Body of pancreas (tissue), 4 donors: Measurements from ENCODE around the gene KIF25. TPM values are rescaled to one million over a fixed set of nuclear protein-coding genes. Genes with fewer than 3 reads are reported as not detected.

Experiments used
- ATAC-seq: fragments of 150-250 bp; one replicate; pipeline ENCODE4 v1.9.1; 2016
- DNase-seq, 4 donors: peaks; one replicate each; pipeline ENCODE4 v3.0.0-alpha.2; 2019
- H3K27ac ChIP-seq, 4 donors: fragments of 200-600 bp; sonication (generic); 1 replicate in 3 of 4; 2 replicates in 1 of 4; pipeline versions ENCODE4 v1.5.1 to v1.6.1; 2016 to 2019; ENCODE audit warnings: mild to moderate bottlenecking in 1 of 4, mixed read lengths in 1 of 4, moderate library complexity in 1 of 4
- H3K27me3 ChIP-seq, 2 donors: fragments of 200-600 bp; sonication (generic); one replicate each; pipeline ENCODE4 v1.6.0; 2016; ENCODE audit warnings: mild to moderate bottlenecking in 1 of 2
- H3K36me3 ChIP-seq, 2 donors: fragments of 200-600 bp; sonication (generic); replicated peaks in 1 of 2; 2 replicates each; pipeline ENCODE4 v1.5.1; 2016; ENCODE audit warnings: low read depth in 2 of 2; ENCODE audit not compliant: insufficient read depth in 1 of 2
- H3K4me1 ChIP-seq: fragments of 200-600 bp; sonication (generic); one replicate; pipeline ENCODE4 v1.6.0; 2016
- H3K4me3 ChIP-seq, 2 donors: fragments of 200-600 bp; sonication (generic); 1 replicate in 1 of 2; 2 replicates in 1 of 2; pipeline ENCODE4 v1.5.1; 2016 to 2019
- H3K9me3 ChIP-seq, 3 donors: fragments of 200-600 bp; sonication (generic); 1 replicate in 2 of 3; 2 replicates in 1 of 3; pipeline ENCODE4 v1.5.1; 2016
- POLR2A ChIP-seq, 3 donors: fragments of 450-650 bp; IDR thresholded peaks; one replicate each; pipeline ENCODE4 v1.6.1; 2016; ENCODE audit warnings: antibody characterized with exemption in 3 of 3, mild to moderate bottlenecking in 2 of 3
- WGBS, 2 donors: methylation state at CpG; one replicate each; pipeline ENCODE4 v1.1.5; 2017; 5-methylcytosine and 5-hydroxymethylcytosine counted together
- intact Hi-C: fragments of 100-400 bp; cut with DNase I; formaldehyde crosslinking; loops from one replicate; pipeline ENCODE4 v1.15.1; 2023
- total RNA-seq, 2 donors: library from RNA; depleted of rRNA; stranded (reverse); fragments of >200 nt; gene quantifications; one replicate each; pipeline ENCODE4 v1.1.0, GENCODE V29; 2016
- TF ChIP-seq, protein P1 (sequence below), 7 experiments: fragments of 450-650 bp in 4 of 7; fragments of 200-600 bp in 3 of 7; sonication (generic) in 3 of 7; IDR thresholded peaks; one replicate each; pipeline ENCODE4 v1.5.1; 2016 to 2019; ENCODE audit warnings: antibody characterized with exemption in 7 of 7

KIF25 gene
- total RNA-seq, 2 donors from 2014 or later = 1.8 TPM; not detected in 1

DNA sequence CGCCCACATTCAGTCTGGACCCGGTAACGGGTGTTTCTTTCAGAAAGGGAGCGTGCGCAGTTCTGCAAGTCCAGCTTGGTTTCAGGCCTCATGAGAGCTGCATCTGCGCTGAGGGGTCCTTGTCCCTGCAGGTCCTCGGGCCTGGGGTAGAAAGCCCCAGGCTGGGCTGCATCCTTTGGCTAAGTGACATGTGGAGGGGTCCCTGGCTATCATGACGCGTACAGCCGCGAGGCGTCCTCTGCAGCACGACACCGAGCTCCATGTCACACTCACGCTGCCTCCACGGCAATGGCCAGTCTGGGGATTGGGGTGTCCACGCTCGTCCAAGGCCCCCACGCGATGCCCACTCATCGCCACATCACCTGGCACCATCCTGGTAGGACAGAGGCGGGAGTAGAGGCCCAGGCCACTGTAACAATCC lies 1.7 kb upstream of the KIF25 start:
- H3K36me3 ChIP-seq = no peaks in the 10 kb centered on the region
- H3K27me3 ChIP-seq = no peaks in the 10 kb centered on the region
- no peak for DNase-seq
- intact Hi-C loops = no loop called here
- H3K4me3 ChIP-seq = no peak overlapping the region
- no peak for ATAC-seq
- H3K4me1 ChIP-seq = no peaks in the 10 kb centered on the region
- TF ChIP-seq POLR2A (IDR thresholded peaks at IDR 0.05) = no peak
- TF ChIP-seq, protein P1, sequence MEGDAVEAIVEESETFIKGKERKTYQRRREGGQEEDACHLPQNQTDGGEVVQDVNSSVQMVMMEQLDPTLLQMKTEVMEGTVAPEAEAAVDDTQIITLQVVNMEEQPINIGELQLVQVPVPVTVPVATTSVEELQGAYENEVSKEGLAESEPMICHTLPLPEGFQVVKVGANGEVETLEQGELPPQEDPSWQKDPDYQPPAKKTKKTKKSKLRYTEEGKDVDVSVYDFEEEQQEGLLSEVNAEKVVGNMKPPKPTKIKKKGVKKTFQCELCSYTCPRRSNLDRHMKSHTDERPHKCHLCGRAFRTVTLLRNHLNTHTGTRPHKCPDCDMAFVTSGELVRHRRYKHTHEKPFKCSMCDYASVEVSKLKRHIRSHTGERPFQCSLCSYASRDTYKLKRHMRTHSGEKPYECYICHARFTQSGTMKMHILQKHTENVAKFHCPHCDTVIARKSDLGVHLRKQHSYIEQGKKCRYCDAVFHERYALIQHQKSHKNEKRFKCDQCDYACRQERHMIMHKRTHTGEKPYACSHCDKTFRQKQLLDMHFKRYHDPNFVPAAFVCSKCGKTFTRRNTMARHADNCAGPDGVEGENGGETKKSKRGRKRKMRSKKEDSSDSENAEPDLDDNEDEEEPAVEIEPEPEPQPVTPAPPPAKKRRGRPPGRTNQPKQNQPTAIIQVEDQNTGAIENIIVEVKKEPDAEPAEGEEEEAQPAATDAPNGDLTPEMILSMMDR (IDR thresholded peaks at IDR 0.05) = no peak
- no peaks in the 10 kb centered on the region for H3K9me3 ChIP-seq
- no peak overlapping the region for H3K27ac ChIP-seq
- 97% methylated on average over 10 to 22 of the region's 22 CpGs for WGBS, 2 donors

DNA sequence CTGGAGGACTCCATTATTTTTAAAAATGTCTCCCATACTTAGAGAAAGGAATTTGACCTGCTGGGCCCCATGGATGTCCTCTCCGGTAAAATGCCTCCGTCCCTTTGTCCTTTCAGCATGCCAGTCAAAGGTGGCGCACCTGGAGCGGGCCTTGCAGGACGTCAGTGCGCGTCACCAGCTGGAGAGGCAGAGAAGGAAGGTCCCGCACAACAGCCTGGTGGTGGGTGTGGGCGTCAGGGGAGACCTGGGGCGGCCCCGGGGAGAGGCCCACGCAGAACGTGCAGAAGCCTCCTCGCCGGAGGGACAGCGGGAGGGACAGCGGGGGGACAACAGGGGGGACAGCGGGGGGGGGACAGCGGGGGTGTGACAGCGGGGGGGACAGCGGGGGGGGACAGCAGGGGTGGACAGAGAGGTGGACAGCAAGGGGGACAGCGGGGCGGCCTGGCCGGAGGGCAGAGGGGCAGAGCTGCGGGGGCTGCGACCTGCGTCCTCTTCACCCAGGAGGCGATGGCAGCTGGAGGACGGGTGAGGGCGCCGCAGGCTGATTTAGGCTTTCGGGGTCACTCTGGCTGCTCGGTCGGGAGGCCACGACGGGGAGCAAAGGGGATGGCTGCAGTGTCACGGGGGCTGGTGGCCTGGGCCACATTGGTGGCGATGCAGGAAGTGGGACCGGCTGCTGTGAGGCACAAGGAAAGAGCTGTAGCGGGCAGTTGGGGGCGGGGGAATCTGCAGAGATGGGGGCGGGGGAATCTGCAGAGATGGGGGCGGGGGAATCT lies 859 bp upstream of the KIF25 start:
- no peaks in the 10 kb centered on the region for H3K4me1 ChIP-seq
- no peak for TF ChIP-seq POLR2A (IDR thresholded peaks at IDR 0.05)
- TF ChIP-seq, protein P1 (IDR thresholded peaks at IDR 0.05) = no peak
- H3K36me3 ChIP-seq = no peaks in the 10 kb centered on the region
- DNase-seq (no peak), ATAC-seq (no peak)
- intact Hi-C loops = no loop called here
- WGBS, 2 donors = 70 to 71% methylated on average over 34 of the region's 43 CpGs
- H3K9me3 ChIP-seq = no peaks in the 10 kb centered on the region
- H3K27ac ChIP-seq = no peak overlapping the region
- H3K4me3 ChIP-seq = no peak overlapping the region
- no peaks in the 10 kb centered on the region for H3K27me3 ChIP-seq

DNA sequence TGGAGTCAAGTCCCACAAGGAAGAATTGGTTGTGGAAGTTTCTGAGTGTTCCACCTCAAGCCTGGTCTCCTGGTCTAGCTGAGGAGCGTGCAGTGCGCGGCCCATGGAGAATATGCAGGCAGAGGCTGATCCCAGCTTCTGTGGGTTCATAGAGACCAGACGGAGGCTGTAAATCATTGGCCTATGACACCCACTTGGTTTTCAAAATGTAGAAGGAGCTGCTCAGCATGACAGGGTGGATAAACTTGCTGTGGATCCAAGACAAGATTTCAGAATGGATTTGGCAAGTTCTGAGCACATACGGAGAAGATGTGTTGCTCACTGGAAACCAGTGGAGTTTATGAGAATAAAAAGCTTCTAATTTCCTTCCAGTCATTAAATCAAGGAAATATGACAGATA lies 744 bp downstream of the KIF25 start:
- ATAC-seq (no peak), DNase-seq (no peak)
- H3K27ac ChIP-seq = no peak overlapping the region
- H3K27me3 ChIP-seq = no peaks in the 10 kb centered on the region
- intact Hi-C loops = no loop called here
- H3K9me3 ChIP-seq = no peaks in the 10 kb centered on the region
- 77 to 85% methylated on average over 5 of the region's 5 CpGs for WGBS, 2 donors
- no peak overlapping the region for H3K4me3 ChIP-seq
- no peaks in the 10 kb centered on the region for H3K4me1 ChIP-seq
- no peak for TF ChIP-seq POLR2A (IDR thresholded peaks at IDR 0.05)
- TF ChIP-seq, protein P1 (IDR thresholded peaks at IDR 0.05) = no peak
- H3K36me3 ChIP-seq = no peaks in the 10 kb centered on the region

DNA sequence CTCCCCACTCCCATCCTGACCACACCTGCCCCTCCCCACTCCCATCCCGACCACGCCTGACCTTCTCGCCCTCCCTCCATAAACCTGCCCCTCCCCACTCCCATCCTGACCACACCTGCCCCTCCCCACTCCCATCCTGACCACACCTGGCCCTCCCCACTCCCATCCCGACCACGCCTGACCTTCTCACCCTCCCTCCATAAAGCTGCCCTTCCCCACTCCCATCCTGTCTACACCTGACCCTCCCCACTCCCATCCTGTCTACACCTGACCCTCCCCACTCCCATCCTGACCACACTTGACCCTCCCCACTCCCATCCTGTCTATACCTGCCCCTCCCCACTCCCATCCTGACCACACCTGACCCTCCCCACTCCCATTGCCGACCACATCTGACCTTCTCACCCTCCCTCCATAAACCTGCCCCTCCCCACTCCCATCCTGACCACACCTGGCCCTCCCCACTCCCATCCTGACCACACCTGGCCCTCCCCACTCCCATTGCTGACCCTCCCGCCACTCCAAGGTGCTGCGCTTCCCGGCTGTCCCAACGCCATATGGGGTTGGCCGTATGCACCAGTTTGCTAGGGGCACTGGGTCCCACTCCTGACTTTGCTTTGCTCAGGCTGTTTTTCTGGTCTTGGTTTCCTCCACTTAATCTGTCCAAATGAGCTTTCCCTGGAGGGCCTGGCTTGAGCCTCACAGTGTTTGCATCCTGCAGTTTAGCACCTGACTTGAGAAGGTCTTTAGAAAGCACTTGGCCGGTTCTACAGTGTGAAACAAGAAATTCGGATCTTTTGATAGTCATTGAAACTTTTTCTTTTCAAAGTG lies 2.9 kb downstream of the KIF25 start:
- Histone ChIP-seq H3K27me3 (no peaks in the 10 kb centered on the region), H3K9me3 (no peaks in the 10 kb centered on the region), H3K4me3 (no peak overlapping the region), H3K36me3 (no peaks in the 10 kb centered on the region), H3K4me1 (no peaks in the 10 kb centered on the region), H3K27ac (no peak overlapping the region)
- intact Hi-C loops = no loop called here
- ATAC-seq (no peak), DNase-seq (no peak)
- 81 to 84% methylated on average over 13 of the region's 13 CpGs for WGBS, 2 donors
- TF ChIP-seq POLR2A (IDR thresholded peaks at IDR 0.05) = no peak
- TF ChIP-seq, protein P1 (IDR thresholded peaks at IDR 0.05) = no peak
